ENCODE measurements around the gene DMPK. TPM values are rescaled to one million over a fixed set of nuclear protein-coding genes. Genes with fewer than 3 reads are reported as not detected.
A peak's percentile ranks its signal among the peaks of the same experiment; 100 is the strongest.

Gene DMPK
- polyA plus RNA-seq, 1 of the 3 experiments (the other 2 are of a cell fraction): 92.2 TPM

DNA sequence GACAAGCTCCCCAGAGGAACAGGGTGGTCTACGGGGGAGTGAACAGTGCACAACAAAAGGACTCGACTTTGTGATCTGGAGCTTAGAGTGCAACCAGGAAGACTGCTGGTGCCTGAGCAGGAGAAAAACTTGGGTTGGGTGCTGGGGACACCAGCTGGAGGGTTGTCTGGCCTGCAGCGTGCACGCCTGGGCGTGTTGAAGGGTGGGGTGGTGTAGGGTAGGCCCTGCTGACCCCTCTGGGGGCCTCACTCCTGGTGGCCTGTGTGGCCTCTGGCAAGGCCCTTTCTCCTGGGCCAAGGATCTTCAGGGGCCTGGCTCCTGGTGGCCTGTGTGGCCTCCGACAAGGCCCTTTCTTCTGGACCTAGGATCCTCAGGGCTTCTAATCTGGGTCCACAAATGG lies 37.5 kb upstream of the DMPK start (continued):
- TF ChIP-seq, protein P1, sequence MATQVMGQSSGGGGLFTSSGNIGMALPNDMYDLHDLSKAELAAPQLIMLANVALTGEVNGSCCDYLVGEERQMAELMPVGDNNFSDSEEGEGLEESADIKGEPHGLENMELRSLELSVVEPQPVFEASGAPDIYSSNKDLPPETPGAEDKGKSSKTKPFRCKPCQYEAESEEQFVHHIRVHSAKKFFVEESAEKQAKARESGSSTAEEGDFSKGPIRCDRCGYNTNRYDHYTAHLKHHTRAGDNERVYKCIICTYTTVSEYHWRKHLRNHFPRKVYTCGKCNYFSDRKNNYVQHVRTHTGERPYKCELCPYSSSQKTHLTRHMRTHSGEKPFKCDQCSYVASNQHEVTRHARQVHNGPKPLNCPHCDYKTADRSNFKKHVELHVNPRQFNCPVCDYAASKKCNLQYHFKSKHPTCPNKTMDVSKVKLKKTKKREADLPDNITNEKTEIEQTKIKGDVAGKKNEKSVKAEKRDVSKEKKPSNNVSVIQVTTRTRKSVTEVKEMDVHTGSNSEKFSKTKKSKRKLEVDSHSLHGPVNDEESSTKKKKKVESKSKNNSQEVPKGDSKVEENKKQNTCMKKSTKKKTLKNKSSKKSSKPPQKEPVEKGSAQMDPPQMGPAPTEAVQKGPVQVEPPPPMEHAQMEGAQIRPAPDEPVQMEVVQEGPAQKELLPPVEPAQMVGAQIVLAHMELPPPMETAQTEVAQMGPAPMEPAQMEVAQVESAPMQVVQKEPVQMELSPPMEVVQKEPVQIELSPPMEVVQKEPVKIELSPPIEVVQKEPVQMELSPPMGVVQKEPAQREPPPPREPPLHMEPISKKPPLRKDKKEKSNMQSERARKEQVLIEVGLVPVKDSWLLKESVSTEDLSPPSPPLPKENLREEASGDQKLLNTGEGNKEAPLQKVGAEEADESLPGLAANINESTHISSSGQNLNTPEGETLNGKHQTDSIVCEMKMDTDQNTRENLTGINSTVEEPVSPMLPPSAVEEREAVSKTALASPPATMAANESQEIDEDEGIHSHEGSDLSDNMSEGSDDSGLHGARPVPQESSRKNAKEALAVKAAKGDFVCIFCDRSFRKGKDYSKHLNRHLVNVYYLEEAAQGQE (IDR thresholded peaks at IDR 0.05; ENCODE audit: low read depth, low read length): no peak
- TF ChIP-seq RXRA (IDR thresholded peaks at IDR 0.05; ENCODE audit: borderline replicate concordance, low read depth) (no peak), GABPA (IDR thresholded peaks at IDR 0.05; ENCODE audit: low read depth) (no peak)

DNA sequence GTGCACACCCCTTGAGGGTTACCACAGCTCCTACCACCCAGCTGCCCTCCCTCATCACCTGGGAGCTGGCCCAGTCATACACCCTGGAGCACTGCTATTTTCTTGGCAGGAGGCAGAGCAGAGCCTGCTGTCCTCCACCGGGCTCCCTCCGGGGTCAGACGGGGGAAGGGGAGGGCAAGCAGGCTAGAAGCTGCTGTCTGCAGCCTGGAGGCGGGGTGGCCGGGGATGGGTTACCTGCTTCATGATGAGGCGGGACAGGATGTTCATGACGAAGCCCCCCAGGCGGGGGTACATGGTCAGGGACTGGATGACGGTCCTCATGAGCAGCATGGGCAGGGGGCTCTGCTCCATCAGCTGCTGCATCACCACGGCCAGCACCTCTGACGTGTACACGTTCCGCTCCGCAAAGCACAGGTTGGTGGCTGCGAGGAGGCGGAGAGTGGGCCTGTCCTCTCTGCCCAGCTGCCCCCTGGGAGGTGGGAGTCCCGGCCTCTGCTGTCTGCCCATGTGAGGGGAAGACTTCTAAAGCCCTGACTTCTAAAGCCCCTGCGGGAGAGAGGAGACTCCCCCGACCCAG lies 35.5 kb upstream of the DMPK start:
- Histone ChIP-seq H3K4me2 (no peak overlapping the region), H3K9me3 (no peaks in the 10 kb centered on the region), H3K27me3 (ENCODE audit: insufficient read depth) (no peaks in the 10 kb centered on the region), H3K9ac (no peak overlapping the region), H3K36me3 (replicated peaks in 1 of 2; ENCODE audit: control insufficient read depth in 1 of 2, insufficient read depth in 2 of 2, low read length in 1 of 2) (peaks cover 6 to 13% of the 10 kb centered on the region in 2 experiments), H3K79me2 (ENCODE audit: insufficient read depth) (no peaks in the 10 kb centered on the region), H3K9me2 (no peaks in the 10 kb centered on the region), H3K27ac (ENCODE audit: low read depth in 2 of 2, low read length in 1 of 2) (0 out of 4 replicates have a peak overlapping the region, but pooled peaks of 1 of the 2 experiments have one; percentile 7), H2AFZ (ENCODE audit: low read depth) (no peak overlapping the region), H3F3A (replicated peaks; ENCODE audit: insufficient read depth) (peaks cover 5% of the 10 kb centered on the region), H3K4me3 (ENCODE audit: low read depth in 2 of 2, low read length in 1 of 2) (no peak overlapping the region), H4K20me1 (ENCODE audit: insufficient read depth) (no peaks in the 10 kb centered on the region), H3K4me1 (ENCODE audit: control insufficient read depth in 1 of 2, insufficient read depth in 2 of 2, low read depth in 1 of 2, low read length in 1 of 2) (peaks cover 0 to 9% of the 10 kb centered on the region in 2 experiments; a peak in 1 of 4 replicates)
- peak; percentile 58 for DNase-seq
- ChIA-PET POLR2A (interaction anchor here (1.3 to 1.5 kb wide), 2 partner anchors 8 to 12 kb away, joined by 3 to 9 read pairs; no protein-coding TSS in a partner anchor), CTCF (interaction anchor here (0.6 to 10.4 kb wide), 29 partner anchors 10 to 203 kb away, joined by 3 to 137 read pairs (median 6); partner anchors contain the start of genes FOXA3, IRF2BP1, MYPOP and SIX5)
- 72% methylated on average over 9 of the region's 19 CpGs for WGBS (ENCODE audit: low lambda C conversion rate)
- no peak for TF ChIP-seq NFIC (IDR thresholded peaks at IDR 0.05; ENCODE audit: borderline replicate concordance)
- TF ChIP-seq, protein P2, sequence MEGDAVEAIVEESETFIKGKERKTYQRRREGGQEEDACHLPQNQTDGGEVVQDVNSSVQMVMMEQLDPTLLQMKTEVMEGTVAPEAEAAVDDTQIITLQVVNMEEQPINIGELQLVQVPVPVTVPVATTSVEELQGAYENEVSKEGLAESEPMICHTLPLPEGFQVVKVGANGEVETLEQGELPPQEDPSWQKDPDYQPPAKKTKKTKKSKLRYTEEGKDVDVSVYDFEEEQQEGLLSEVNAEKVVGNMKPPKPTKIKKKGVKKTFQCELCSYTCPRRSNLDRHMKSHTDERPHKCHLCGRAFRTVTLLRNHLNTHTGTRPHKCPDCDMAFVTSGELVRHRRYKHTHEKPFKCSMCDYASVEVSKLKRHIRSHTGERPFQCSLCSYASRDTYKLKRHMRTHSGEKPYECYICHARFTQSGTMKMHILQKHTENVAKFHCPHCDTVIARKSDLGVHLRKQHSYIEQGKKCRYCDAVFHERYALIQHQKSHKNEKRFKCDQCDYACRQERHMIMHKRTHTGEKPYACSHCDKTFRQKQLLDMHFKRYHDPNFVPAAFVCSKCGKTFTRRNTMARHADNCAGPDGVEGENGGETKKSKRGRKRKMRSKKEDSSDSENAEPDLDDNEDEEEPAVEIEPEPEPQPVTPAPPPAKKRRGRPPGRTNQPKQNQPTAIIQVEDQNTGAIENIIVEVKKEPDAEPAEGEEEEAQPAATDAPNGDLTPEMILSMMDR (IDR thresholded peaks at IDR 0.05): no peak

DNA sequence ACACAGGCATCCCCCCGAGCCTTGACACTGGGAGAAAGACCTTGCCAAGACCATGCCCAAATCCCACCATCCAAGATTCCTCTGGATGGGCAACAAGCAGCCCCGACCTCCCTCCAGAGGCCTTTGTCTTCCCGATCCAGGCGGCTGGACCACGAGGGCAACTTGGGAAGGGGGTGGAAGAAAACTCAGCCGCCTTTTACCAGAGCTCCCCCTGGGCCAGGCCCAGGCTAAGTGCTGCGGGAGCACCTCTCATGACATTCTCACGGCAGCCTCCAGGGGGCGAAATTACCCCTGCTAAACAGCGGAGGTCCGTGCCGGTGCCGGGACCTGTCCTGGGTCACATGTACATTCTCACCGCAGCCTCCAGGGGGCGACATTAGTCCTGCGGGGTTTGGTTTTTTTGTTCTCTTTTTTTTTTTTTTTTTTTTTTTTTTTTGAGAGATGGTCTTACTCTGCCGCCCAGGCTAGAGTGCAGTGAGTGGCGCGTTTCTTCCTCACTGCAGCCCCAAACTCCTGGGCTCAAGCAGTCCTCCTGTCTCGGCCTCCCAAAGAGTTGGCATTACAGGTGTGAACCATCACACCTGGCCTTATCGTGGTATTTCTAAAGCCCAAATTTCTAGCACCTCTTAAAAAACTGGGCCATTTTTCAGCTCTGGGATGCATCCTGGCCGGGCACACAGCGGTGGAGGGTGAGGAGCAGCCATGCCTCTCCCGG lies 34.9 kb upstream of the DMPK start:
- H3F3A ChIP-seq (replicated peaks; ENCODE audit: insufficient read depth): peaks cover 7% of the 10 kb centered on the region
- H3K9me2 ChIP-seq: no peaks in the 10 kb centered on the region
- peak overlapping the region in 1 of 2 experiments; percentile 58; a peak in 1 of 4 replicates for H3K4me3 ChIP-seq (ENCODE audit: low read depth in 2 of 2, low read length in 1 of 2)
- ChIA-PET CTCF (interaction anchor here (0.6 to 10.4 kb wide), 54 partner anchors 9 to 372 kb away, joined by 3 to 137 read pairs (median 4); partner anchors contain the start of genes DMPK, DMWD, FOXA3 and IRF2BP1), POLR2A (interaction anchor here (1.0 to 1.5 kb wide), 4 partner anchors 9 to 65 kb away, joined by 3 to 9 read pairs (median 4); no protein-coding TSS in a partner anchor)
- H2AFZ ChIP-seq (ENCODE audit: low read depth): no peak overlapping the region
- H3K27me3 ChIP-seq (ENCODE audit: insufficient read depth): no peaks in the 10 kb centered on the region
- H3K36me3 ChIP-seq (replicated peaks in 1 of 2; ENCODE audit: control insufficient read depth in 1 of 2, insufficient read depth in 2 of 2, low read length in 1 of 2): peaks cover 6 to 13% of the 10 kb centered on the region in 2 experiments
- H3K79me2 ChIP-seq (ENCODE audit: insufficient read depth): no peaks in the 10 kb centered on the region
- H3K4me1 ChIP-seq (ENCODE audit: control insufficient read depth in 1 of 2, insufficient read depth in 2 of 2, low read depth in 1 of 2, low read length in 1 of 2): peaks cover 0 to 9% of the 10 kb centered on the region in 2 experiments; a peak in 1 of 4 replicates
- H3K9ac ChIP-seq: no peak overlapping the region
- peak; percentile 99 for DNase-seq
- 16% methylated on average over 17 of the region's 24 CpGs for WGBS (ENCODE audit: low lambda C conversion rate)
- H3K9me3 ChIP-seq: no peaks in the 10 kb centered on the region
- H3K27ac ChIP-seq (ENCODE audit: low read depth in 2 of 2, low read length in 1 of 2): no peak overlapping the region; a peak in 1 of 4 replicates
- H4K20me1 ChIP-seq (ENCODE audit: insufficient read depth): no peaks in the 10 kb centered on the region
- no peak overlapping the region for H3K4me2 ChIP-seq
- TF ChIP-seq GABPA (IDR thresholded peaks at IDR 0.05; ENCODE audit: low read depth) (no peak), FOSL2 (IDR thresholded peaks at IDR 0.05; ENCODE audit: borderline replicate concordance, low read depth) (peak; percentile 10; the same call in 1 of the 2 replicates), FOXM1 (IDR thresholded peaks at IDR 0.05; ENCODE audit: low read depth) (no peak), RFX5 (IDR thresholded peaks at IDR 0.05; ENCODE audit: low read length) (peak; percentile 59; the same call in 1 of the 2 replicates), JUND (IDR thresholded peaks at IDR 0.05) (no peak), RAD21 (IDR thresholded peaks at IDR 0.05; ENCODE audit: low read length) (peak; percentile 82), SMC3 (IDR thresholded peaks at IDR 0.05; ENCODE audit: low read depth, low read length) (peak; percentile 75)
- TF ChIP-seq, protein P3, sequence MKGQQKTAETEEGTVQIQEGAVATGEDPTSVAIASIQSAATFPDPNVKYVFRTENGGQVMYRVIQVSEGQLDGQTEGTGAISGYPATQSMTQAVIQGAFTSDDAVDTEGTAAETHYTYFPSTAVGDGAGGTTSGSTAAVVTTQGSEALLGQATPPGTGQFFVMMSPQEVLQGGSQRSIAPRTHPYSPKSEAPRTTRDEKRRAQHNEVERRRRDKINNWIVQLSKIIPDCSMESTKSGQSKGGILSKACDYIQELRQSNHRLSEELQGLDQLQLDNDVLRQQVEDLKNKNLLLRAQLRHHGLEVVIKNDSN (IDR thresholded peaks at IDR 0.05; ENCODE audit: borderline replicate concordance, low read depth): peak; percentile 77; the same call in 1 of the 2 replicates
- TF ChIP-seq, protein P4, sequence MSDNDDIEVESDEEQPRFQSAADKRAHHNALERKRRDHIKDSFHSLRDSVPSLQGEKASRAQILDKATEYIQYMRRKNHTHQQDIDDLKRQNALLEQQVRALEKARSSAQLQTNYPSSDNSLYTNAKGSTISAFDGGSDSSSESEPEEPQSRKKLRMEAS (IDR thresholded peaks at IDR 0.05; ENCODE audit: low read depth): peak; percentile 81; the same call in 1 of the 2 replicates
- TF ChIP-seq, protein P2 (IDR thresholded peaks at IDR 0.05): peak; percentile 99
